Measurements from ENCODE around the gene ATF1.
"Not testable (repeated sequence)": the region's sequence is repeated elsewhere in the genome, so short reads cannot be mapped to it uniquely, and the experiment has no call there.

Gene ATF1

GRCh38 chr12:50806176-50806575 lies 42.3 kb downstream of the ATF1 start:
- peak; percentile 31 to 65 for DNase-seq

- not testable (repeated sequence) for DNase-seq
These were observed 45.2 kb downstream of the ATF1 start for GRCh38 chr12:50809131-50809530.

GRCh38 chr12:50814921-50815320 lies 51.0 kb downstream of the ATF1 start:
- not testable (repeated sequence) for DNase-seq

- no peak for DNase-seq
These were observed 56.3 kb downstream of the ATF1 start for GRCh38 chr12:50820177-50820576.

- DNase-seq = no peak
These were observed 58.2 kb downstream of the ATF1 start for GRCh38 chr12:50822082-50822481.

- DNase-seq = not testable (repeated sequence)
These were observed 59.8 kb downstream of the ATF1 start for GRCh38 chr12:50823724-50824123.

GRCh38 chr12:50824914-50825313 lies 61.0 kb downstream of the ATF1 start:
- DNase-seq = no peak

- no peak for DNase-seq
These were observed 61.5 kb downstream of the ATF1 start for GRCh38 chr12:50825372-50825838.

- no peak for DNase-seq
These were observed 64.2 kb downstream of the ATF1 start for GRCh38 chr12:50828121-50828520.

GRCh38 chr12:50828886-50829285 lies 65.0 kb downstream of the ATF1 start:
- DNase-seq = no peak

GRCh38 chr12:50833801-50834200 lies 69.9 kb downstream of the ATF1 start:
- DNase-seq = not testable (repeated sequence)

- DNase-seq = no peak
These were observed 75.1 kb downstream of the ATF1 start for GRCh38 chr12:50839042-50839441.

GRCh38 chr12:50840809-50841487 lies 77.0 kb downstream of the ATF1 start:
- no peak for DNase-seq

GRCh38 chr12:50841716-50842531 lies 78.0 kb downstream of the ATF1 start:
- DNase-seq = no peak

- DNase-seq = no peak
These were observed 79.0 kb downstream of the ATF1 start, which contains the start of gene TMPRSS12 for GRCh38 chr12:50842637-50843493. TMPRSS12 (plus strand) TSS chr12:50842926; CDS start chr12:50842965, 39 bp downstream.

GRCh38 chr12:50845021-50845647 lies 81.2 kb downstream of the ATF1 start:
- no peak for DNase-seq

GRCh38 chr12:50848963-50849362 lies 85.1 kb downstream of the ATF1 start:
- DNase-seq = no peak

GRCh38 chr12:50855218-50855617 lies 91.3 kb downstream of the ATF1 start:
- DNase-seq = not testable (repeated sequence)

GRCh38 chr12:50855679-50856078 lies 91.8 kb downstream of the ATF1 start:
- not testable (repeated sequence) for DNase-seq

- no peak for DNase-seq
These were observed 95.9 kb downstream of the ATF1 start for GRCh38 chr12:50859621-50860310.

- DNase-seq = no peak
These were observed 98.4 kb downstream of the ATF1 start for GRCh38 chr12:50862316-50862715.

GRCh38 chr12:50865266-50865665 lies 101.4 kb downstream of the ATF1 start:
- DNase-seq = no peak

Data from cerebellar nuclear complex (tissue), 1 donor.